GM10266 (cell line): ENCODE measurements around the gene LYL1.
A peak's percentile ranks its signal among the peaks of the same experiment; 100 is the strongest.
"Not testable (repeated sequence)": the region's sequence is repeated elsewhere in the genome, so short reads cannot be mapped to it uniquely, and the experiment has no call there.

ENCODE experiments used
- DNase-seq: peaks from one replicate; pipeline ENCODE4 v3.0.0; 2012; ENCODE audit errors: extremely low spot score
- CTCF ChIP-seq: IDR thresholded peaks from 2 replicates; pipeline ENCODE4 v1.5.1; 2012; ENCODE audit warnings: mild to moderate bottlenecking, low read depth; ENCODE audit not compliant: control insufficient read depth, insufficient read depth; ENCODE audit errors: missing control alignments

Gene LYL1

GRCh38 chr19:13102666-13103580 is at the start of gene LYL1:
TSS of gene LYL1 (minus strand) at chr19:13102858. CDS start at chr19:13101171, 1,687 bp downstream.
- peak; percentile 83 for DNase-seq
- no peak for TF ChIP-seq CTCF

- peak; percentile 97 for DNase-seq
- TF ChIP-seq CTCF = no peak
These were observed 49.1 kb upstream of the LYL1 start for GRCh38 chr19:13151605-13152355.

GRCh38 chr19:13150931-13151604 is 48.4 kb upstream of the LYL1 start:
- no peak for DNase-seq
- TF ChIP-seq CTCF = no peak

GRCh38 chr19:13150187-13150930 is 47.7 kb upstream of the LYL1 start, which contains the start of the genes IER2 and STX10:
TSS of gene IER2 (plus strand) at chr19:13150411. CDS start at chr19:13153187, 2,776 bp downstream.
TSS of gene STX10 (minus strand) at chr19:13150375. CDS start at chr19:13150173, 202 bp downstream.
- TF ChIP-seq CTCF = peak; percentile 58
- DNase-seq = peak; percentile 96

- TF ChIP-seq CTCF = no peak
- no peak for DNase-seq
These were observed 47.0 kb upstream of the LYL1 start for GRCh38 chr19:13149628-13150186.

- not testable (repeated sequence) for DNase-seq
These were observed 46.5 kb upstream of the LYL1 start for GRCh38 chr19:13149173-13149627.
